ENCODE results near the gene UROC1. TPM values are rescaled to one million over a fixed set of nuclear protein-coding genes. Genes with fewer than 3 reads are reported as not detected.

Gene UROC1
- total and polyA plus RNA-seq, 2 experiments from 2014 or later, result not detected

DNA sequence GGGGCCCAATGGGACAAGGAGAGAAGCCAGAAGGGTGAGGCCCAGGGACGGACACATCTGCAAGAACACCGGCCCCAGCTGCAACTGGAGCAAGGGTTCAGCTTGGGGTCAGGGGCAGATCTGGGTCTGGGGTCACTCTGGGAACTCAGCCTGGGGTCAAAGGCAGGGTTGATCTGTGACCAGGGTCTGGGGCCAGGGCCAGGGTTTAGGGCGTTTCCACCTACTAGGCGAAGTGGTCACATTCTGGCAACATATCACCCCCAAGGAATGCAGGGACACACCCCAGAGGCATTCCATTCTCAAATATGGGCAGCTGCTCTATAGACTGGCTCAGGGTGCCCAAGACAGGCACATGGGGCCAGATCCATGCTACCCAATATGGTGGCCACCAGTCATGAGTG, 9.0 kb downstream of the UROC1 start:
- DNase-seq (ENCODE audit: low spot score) (no peak), ATAC-seq (no peak)
- Mint-ChIP-seq H3K4me3 (no peak overlapping the region), H3K4me1 (peaks cover 5% of the 10 kb centered on the region; the same call in 2 of the 3 replicates), H3K9me3 (no peaks in the 10 kb centered on the region), H3K36me3 (ENCODE audit: low read depth) (no peaks in the 10 kb centered on the region), H3K27me3 (ENCODE audit: insufficient read depth, low read depth, poor library complexity) (peaks cover 6% of the 10 kb centered on the region), H3K27ac (no peak overlapping the region)
- TF ChIP-seq CREB1 (CRISPR knock-in tag; IDR thresholded peaks at IDR 0.05; ENCODE audit: low read depth) (no peak), EZH2 (IDR thresholded peaks at IDR 0.05; ENCODE audit: low read depth, unreplicated experiment) (no peak), EZH2phosphoT487 (IDR thresholded peaks at IDR 0.05; ENCODE audit: unreplicated experiment) (no peak), POLR2AphosphoS5 (IDR thresholded peaks at IDR 0.05; ENCODE audit: low read depth) (no peak), STAT1 (IDR thresholded peaks at IDR 0.05; ENCODE audit: unreplicated experiment) (no peak), NANOG (IDR thresholded peaks at IDR 0.05; ENCODE audit: borderline replicate concordance) (no peak), JUNB (IDR thresholded peaks at IDR 0.05; ENCODE audit: unreplicated experiment) (no peak), ZNF331 (CRISPR knock-in tag; IDR thresholded peaks at IDR 0.05; ENCODE audit: low read depth) (no peak), ZNF114 (CRISPR knock-in tag; IDR thresholded peaks at IDR 0.05) (no peak)
- TF ChIP-seq, protein P1, sequence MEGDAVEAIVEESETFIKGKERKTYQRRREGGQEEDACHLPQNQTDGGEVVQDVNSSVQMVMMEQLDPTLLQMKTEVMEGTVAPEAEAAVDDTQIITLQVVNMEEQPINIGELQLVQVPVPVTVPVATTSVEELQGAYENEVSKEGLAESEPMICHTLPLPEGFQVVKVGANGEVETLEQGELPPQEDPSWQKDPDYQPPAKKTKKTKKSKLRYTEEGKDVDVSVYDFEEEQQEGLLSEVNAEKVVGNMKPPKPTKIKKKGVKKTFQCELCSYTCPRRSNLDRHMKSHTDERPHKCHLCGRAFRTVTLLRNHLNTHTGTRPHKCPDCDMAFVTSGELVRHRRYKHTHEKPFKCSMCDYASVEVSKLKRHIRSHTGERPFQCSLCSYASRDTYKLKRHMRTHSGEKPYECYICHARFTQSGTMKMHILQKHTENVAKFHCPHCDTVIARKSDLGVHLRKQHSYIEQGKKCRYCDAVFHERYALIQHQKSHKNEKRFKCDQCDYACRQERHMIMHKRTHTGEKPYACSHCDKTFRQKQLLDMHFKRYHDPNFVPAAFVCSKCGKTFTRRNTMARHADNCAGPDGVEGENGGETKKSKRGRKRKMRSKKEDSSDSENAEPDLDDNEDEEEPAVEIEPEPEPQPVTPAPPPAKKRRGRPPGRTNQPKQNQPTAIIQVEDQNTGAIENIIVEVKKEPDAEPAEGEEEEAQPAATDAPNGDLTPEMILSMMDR (conservative IDR thresholded peaks at IDR 0.05; ENCODE audit: low read depth in 2 of 2), result no peak
- TF ChIP-seq, protein P2, sequence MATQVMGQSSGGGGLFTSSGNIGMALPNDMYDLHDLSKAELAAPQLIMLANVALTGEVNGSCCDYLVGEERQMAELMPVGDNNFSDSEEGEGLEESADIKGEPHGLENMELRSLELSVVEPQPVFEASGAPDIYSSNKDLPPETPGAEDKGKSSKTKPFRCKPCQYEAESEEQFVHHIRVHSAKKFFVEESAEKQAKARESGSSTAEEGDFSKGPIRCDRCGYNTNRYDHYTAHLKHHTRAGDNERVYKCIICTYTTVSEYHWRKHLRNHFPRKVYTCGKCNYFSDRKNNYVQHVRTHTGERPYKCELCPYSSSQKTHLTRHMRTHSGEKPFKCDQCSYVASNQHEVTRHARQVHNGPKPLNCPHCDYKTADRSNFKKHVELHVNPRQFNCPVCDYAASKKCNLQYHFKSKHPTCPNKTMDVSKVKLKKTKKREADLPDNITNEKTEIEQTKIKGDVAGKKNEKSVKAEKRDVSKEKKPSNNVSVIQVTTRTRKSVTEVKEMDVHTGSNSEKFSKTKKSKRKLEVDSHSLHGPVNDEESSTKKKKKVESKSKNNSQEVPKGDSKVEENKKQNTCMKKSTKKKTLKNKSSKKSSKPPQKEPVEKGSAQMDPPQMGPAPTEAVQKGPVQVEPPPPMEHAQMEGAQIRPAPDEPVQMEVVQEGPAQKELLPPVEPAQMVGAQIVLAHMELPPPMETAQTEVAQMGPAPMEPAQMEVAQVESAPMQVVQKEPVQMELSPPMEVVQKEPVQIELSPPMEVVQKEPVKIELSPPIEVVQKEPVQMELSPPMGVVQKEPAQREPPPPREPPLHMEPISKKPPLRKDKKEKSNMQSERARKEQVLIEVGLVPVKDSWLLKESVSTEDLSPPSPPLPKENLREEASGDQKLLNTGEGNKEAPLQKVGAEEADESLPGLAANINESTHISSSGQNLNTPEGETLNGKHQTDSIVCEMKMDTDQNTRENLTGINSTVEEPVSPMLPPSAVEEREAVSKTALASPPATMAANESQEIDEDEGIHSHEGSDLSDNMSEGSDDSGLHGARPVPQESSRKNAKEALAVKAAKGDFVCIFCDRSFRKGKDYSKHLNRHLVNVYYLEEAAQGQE (IDR thresholded peaks at IDR 0.05; ENCODE audit: unreplicated experiment), result no peak
- TF ChIP-seq, protein P3, sequence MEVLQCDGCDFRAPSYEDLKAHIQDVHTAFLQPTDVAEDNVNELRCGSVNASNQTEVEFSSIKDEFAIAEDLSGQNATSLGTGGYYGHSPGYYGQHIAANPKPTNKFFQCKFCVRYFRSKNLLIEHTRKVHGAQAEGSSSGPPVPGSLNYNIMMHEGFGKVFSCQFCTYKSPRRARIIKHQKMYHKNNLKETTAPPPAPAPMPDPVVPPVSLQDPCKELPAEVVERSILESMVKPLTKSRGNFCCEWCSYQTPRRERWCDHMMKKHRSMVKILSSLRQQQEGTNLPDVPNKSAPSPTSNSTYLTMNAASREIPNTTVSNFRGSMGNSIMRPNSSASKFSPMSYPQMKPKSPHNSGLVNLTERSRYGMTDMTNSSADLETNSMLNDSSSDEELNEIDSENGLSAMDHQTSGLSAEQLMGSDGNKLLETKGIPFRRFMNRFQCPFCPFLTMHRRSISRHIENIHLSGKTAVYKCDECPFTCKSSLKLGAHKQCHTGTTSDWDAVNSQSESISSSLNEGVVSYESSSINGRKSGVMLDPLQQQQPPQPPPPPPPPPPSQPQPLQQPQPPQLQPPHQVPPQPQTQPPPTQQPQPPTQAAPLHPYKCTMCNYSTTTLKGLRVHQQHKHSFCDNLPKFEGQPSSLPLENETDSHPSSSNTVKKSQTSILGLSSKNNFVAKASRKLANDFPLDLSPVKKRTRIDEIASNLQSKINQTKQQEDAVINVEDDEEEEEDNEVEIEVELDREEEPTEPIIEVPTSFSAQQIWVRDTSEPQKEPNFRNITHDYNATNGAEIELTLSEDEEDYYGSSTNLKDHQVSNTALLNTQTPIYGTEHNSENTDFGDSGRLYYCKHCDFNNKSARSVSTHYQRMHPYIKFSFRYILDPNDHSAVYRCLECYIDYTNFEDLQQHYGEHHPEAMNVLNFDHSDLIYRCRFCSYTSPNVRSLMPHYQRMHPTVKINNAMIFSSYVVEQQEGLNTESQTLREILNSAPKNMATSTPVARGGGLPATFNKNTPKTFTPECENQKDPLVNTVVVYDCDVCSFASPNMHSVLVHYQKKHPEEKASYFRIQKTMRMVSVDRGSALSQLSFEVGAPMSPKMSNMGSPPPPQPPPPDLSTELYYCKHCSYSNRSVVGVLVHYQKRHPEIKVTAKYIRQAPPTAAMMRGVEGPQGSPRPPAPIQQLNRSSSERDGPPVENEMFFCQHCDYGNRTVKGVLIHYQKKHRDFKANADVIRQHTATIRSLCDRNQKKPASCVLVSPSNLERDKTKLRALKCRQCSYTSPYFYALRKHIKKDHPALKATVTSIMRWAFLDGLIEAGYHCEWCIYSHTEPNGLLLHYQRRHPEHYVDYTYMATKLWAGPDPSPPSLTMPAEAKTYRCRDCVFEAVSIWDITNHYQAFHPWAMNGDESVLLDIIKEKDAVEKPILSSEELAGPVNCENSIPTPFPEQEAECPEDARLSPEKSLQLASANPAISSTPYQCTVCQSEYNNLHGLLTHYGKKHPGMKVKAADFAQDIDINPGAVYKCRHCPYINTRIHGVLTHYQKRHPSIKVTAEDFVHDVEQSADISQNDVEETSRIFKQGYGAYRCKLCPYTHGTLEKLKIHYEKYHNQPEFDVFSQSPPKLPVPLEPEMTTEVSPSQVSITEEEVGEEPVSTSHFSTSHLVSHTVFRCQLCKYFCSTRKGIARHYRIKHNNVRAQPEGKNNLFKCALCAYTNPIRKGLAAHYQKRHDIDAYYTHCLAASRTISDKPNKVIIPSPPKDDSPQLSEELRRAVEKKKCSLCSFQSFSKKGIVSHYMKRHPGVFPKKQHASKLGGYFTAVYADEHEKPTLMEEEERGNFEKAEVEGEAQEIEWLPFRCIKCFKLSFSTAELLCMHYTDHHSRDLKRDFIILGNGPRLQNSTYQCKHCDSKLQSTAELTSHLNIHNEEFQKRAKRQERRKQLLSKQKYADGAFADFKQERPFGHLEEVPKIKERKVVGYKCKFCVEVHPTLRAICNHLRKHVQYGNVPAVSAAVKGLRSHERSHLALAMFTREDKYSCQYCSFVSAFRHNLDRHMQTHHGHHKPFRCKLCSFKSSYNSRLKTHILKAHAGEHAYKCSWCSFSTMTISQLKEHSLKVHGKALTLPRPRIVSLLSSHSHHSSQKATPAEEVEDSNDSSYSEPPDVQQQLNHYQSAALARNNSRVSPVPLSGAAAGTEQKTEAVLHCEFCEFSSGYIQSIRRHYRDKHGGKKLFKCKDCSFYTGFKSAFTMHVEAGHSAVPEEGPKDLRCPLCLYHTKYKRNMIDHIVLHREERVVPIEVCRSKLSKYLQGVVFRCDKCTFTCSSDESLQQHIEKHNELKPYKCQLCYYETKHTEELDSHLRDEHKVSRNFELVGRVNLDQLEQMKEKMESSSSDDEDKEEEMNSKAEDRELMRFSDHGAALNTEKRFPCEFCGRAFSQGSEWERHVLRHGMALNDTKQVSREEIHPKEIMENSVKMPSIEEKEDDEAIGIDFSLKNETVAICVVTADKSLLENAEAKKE (CRISPR knock-in tag; IDR thresholded peaks at IDR 0.05), result no peak
- TF ChIP-seq, protein P4, sequence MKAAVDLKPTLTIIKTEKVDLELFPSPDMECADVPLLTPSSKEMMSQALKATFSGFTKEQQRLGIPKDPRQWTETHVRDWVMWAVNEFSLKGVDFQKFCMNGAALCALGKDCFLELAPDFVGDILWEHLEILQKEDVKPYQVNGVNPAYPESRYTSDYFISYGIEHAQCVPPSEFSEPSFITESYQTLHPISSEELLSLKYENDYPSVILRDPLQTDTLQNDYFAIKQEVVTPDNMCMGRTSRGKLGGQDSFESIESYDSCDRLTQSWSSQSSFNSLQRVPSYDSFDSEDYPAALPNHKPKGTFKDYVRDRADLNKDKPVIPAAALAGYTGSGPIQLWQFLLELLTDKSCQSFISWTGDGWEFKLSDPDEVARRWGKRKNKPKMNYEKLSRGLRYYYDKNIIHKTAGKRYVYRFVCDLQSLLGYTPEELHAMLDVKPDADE (IDR thresholded peaks at IDR 0.05), result no peak
- Histone ChIP-seq H3K4me3 (no peak overlapping the region), H2AFZ (no peak overlapping the region), H3K9me2 (ENCODE audit: insufficient read depth) (0 out of 2 replicates have a peak, but pooled peaks cover 4% of the 10 kb centered on the region), H4K20me1 (replicated peaks; ENCODE audit: insufficient read depth) (no peaks in the 10 kb centered on the region), H3K4me1 (ENCODE audit: insufficient read depth) (no peaks in the 10 kb centered on the region), H3F3A (replicated peaks; ENCODE audit: low read depth) (no peaks in the 10 kb centered on the region), H3K27me3 (ENCODE audit: insufficient read depth) (no peaks in the 10 kb centered on the region), H3K79me2 (replicated peaks; ENCODE audit: insufficient read depth) (no peaks in the 10 kb centered on the region), H3K27ac (ENCODE audit: low read depth) (no peak overlapping the region), H3K36me3 (ENCODE audit: insufficient read depth) (no peaks in the 10 kb centered on the region), H3K4me2 (no peak overlapping the region)
